HG02759 (cell line): ENCODE results near the gene MYL7.

ENCODE experiments used
- ATAC-seq: cut with Tn5 transposase; IDR thresholded peaks from one replicate; pipeline ENCODE4 v1.9.1; 2021; ENCODE audit warnings: mild to moderate bottlenecking, moderate library complexity; ENCODE audit not compliant: unreplicated experiment

The MYL7 gene

DNA sequence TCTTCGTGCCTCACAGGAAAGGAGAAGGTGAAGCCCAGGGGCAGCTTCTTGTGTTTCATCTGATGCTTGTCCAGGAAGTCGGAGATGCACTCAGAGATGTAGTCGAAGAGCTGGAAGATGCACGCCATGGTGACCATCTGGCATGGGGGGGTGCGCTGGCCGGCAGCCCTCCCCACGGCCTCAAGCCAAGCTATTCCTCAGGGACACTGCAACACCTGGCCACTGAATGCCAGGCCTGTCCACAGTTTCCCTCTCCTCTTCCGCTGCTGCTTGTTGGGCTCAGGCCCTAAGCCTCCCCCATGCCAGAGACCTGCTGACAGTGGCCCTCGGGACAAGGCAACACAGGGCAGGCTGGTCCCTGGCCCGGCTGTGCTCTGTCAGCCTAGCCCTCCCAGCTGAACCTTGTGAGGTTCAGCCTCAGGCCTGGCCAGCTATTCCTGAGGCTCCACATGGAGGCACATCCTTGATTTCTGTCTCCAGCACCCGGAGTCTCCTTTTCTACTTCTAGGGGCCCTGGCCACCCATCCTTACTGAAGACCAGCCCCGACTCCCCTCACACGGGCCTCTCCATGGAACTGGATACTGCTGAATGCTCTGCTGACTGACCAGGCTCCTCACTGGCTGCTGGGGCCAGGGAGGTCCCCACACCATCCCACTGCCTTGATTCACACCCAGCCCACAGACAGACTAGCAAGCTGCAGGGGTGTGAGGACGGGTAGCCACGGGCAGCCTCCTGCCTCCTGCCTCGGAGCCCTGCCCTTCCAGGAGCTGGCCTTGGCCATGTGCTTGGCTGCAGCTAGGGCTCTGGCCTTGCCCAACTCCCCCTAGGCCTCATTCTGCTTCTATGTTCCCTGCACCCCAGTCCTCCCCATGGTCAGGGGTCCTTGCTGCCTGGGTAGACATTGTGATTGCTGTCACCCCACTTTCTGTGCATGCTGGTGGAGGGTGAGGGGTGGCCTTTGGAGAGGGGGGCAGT is 10.1 kb upstream of the MYL7 start:
- no peak for ATAC-seq

DNA sequence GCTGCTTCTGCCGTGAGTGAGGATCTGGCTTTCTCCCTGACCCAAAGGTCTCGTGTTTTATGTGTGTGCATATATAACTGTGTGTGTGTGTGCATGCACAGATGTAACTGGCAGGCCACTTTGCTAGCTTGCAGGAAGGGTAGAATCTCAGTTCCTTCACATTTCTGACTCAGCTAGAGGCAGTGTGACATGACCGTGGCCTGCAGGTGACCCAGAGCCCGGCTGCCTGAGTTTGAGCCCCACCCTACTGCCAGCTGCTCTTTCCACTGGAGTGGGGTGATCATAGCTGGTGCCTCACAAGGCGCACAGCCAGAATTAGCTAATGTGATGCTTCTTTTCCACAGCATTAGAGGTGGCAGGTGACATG is 9.3 kb upstream of the MYL7 start:
- peak; percentile 56 for ATAC-seq

DNA sequence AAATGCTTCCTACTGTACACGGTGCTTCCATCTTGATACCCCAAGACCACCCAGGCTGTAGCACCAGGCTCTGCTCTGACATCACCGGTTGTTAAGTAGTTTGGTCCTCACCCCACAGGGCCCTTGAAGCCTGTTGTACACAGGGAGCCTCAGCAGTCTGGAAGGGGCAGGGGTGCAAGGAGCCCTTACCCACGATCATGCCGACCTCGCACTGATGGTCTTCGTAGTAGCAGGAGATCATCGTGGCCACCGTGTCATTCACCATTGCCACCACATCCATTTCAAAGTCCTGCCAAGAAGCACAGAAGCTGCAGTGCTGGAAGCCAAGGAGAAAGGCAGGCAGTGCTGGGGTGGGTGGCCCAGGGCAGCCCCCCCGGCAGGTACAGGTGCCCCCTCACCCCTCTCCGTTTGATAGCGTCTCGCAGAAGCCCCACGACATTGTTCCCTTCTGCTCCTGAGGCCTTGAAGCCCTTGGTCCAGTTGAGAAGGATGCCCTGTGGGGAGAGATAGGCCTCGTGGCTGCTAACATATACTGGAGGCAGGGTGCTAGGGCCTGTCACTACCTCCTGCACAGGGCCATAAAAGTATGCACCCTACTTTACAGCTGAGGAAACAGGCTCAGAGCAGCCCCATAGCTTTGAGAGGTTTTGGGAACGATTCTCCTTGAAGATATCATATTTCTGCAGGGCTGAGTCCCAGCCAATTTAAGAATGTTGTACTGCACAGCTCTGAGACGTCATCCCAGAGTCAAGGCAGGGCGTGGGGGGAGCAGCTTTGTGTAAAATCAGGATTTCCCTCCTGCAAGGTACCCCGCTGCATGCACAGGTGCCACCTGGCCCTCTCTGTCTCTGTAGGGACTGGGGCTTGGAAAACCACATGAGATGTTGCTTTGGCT is 8.7 kb upstream of the MYL7 start:
- no peak for ATAC-seq

DNA sequence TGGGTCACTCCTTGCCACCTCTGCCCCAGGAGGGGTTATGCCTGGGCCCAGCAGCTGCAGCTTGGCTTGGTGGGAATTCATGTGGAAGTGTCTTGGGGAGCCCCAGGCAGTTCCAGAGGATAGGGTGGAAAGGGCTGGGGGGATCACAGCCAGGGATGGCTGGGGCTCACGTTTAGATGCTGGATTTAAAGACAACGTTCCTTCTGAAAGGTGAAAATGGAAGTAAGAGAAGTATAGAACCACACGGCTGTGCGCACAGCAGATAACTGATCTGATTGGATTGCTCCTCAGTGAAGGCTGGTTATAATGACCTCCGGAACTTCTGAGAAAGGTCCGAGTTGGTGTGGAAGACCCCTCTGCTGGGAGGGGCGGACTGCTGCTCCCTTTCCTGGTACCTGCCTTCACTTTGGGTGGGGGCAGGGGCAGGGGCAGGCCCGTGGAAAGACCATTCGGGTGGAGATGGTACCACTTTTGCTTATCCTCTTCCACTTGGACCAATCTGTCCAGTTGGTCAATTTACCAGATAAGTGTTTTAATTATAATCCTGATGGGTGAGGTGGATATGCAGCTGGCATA is 7.9 kb upstream of the MYL7 start:
- no peak for ATAC-seq

DNA sequence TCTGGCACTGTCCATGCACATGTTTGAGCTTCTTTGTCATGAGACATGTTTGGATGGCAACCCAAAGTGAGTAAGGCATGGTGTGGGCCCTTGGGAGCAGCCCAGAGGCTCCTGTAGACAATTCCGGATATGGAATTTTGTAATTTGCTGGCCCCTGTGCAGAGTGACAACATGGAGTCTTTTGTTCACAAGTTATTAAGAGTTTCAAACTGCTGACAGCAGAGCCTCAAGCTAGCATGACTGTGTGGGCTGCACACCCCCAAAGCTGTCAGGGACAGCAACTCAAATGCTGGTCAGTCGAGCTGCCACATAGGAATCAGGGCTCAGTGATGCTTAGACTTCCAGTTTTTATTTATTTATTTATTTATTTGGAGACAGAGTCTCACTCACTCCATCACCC is 7.0 kb upstream of the MYL7 start:
- no peak for ATAC-seq

DNA sequence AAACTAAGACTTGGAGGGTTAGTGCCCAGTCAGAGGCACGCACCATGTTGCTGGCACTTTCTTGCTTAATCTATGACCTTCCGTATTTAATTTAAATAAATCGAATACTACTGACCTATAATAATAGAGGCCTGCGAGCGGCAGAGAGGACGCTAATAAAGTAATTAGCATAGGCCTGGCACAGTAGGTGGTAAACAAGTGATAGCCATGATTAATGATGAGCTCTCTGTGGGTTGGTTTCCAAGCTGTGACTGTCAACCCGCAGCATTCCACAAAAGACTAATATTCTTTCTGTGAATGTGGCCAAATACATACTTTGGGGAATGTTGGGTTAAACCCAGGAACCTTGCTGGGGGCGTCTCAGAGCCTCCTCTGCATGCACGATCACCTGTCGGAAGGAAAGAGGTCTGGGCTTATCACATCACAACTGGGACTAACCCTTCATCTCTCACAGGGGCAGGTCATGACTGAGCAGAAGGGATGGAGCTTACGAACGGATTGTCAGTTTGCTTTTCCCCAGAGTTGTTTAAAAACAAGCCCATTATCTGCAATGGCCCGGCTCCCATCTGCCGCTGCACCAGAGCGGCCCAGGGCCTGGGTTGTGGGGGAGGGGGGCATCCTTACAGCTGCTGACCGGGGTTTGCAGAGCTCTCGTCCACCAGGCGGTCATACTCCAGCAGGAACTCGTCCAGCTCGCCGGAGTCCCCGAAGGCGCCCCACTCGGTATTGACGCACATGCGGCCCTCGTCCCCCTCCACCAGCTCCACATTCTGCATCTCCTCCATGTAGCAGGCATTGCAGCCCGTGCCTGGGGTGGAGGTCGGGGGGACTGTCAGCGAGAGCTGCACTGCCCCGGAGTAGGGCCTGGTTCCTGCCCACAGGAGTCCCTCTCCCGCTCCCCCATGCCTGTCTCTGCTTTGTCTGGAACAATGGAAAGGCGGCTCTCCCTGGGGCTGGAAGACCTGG is 6.2 kb upstream of the MYL7 start:
- no peak for ATAC-seq

DNA sequence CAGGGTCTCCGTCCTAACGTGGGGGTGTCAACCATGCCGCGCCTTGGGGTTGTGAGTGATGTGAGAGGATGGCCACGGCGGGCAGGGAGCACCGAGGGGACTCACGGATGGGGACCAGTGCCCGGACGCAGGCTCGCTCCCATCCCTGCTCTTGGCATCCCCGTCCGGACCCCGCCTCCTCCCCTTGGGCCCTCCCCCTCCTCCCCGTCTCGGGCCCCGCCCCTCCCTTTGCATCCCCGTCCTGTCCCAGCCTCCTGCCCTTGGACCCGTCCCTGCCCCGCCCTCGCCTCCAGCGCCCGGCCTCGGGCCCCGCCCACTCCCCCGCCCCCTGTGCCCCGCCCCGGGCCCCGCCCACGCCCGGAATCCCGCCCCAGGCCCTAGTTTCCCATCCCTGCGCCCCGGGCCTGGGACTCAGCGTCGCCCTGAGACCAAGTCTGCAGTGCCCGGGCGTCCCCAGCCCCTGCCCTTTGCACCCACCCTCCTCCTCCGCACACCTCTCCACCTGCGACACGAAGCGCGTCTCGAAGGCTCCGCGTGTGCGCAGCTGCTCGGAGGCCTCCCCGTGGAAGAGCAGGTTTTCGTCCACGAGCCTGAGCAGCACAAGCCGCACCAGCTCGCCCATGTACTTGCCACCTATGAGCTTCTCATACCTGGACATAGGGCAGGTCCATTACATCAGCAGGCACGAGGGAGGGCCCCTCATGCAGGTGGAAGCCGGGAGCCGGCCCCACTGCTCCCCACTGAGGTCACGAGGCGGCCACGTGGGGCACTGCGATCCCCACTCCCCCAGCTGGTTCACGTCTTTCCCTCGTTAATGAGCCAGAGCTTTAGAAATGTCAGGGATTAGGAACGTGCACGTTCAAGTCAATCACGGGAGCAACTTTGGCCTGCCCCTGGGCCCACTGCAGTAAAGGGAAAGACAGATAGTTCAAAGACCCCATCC is 5.1 kb upstream of the MYL7 start:
- no peak for ATAC-seq

DNA sequence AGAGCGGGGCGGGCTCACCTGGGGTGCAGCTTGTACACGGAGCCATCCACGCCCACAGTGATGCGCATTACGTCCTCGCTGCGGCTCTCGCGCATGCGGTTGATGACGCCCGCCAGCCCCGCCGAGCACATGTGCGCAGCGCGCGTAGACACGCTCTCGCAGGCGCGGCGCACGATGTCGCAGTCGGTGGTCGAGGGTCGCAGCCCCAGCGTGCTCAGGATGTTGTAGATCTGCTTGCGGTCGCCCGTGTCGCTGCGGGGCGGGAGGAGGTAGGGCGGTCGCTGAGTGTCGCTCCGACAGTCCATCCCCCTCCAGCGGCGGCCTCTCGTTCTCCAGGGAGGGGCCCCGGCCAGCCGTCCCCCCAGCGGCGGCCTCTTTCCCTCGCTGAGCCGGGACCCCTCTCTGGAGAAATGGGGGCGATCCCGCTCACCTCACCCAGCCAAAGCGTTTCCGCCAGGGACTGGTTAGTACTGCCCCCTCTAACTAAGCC is 4.4 kb upstream of the MYL7 start:
- no peak for ATAC-seq

DNA sequence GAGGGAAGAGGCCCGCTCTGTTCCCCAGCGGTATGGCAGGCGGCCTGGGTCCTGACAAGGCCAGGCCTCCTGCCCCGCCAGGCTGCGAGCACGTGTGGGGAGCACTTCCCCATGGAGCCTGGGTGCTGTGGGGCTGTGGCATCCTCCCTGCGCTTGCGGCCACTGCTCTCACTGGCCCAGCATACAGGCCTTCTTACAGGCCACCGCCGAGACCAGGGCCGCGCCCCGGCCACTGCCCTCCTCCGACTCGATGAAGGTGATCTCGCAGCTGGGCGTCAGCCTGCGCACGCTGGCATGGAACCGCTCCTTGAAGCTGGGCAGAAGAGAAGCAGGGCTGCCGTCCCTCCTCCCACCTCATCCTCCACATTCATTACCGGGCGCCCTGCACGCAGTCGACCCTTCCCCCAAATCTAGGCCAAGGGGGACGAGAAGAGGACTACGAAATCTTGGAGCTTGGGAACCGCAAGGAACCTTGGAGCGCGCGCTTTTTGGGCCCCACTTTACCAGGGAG is 3.9 kb upstream of the MYL7 start:
- no peak for ATAC-seq

DNA sequence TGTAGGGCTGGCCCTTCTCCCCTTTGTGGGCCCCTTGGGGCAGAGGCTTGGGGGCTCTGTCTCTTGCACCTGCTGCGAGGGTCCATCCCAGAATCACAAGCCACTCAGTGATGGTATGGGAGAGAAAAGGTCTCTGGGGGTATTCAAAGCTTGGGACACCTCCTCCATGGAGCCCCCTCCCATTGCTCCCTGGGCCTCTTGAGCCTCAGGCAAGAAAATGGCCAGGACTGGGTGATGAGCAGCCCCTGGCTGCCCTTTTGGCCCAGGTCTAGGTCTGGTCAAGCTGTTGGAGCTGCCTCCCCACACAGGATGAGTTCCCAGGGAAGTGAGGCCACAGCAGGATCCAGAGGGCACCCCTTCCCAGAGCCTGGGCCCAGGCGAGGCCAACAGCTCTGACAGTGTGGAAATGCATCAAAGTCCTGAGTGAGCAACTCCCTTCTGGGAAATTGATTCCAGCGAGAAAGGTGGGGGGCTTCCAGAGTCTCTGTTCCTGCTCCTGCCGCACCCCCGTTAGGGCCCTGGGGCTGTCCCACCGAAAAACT is 3.4 kb upstream of the MYL7 start:
- no peak for ATAC-seq

DNA sequence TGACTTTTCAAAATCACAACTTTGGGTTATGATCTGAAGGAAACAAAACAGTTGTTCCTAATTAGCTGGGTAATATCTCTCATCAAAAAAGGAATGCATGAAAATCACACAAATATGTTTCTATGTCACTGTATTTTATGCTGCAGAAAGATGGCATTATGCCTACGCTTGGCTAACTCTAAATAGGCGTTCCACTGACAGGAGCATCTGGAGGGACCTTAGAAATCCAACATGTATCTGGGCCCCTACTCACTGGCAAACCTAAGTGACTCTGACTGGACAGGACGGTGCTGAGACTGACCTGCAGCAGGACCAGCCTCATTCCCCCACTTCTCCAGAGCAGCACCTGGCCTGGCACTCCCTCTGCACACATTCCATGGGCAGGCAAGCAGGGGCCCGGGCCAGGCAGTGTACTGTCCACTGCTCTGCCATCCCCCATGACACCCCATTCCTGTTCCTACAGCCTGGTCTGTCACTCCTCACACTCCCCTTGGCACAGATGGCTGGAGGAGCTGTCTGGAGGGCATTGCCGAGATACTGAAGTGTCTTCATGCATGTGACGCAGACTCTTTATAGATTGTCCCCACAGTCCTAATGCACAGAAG is 2.6 kb upstream of the MYL7 start:
- no peak for ATAC-seq

DNA sequence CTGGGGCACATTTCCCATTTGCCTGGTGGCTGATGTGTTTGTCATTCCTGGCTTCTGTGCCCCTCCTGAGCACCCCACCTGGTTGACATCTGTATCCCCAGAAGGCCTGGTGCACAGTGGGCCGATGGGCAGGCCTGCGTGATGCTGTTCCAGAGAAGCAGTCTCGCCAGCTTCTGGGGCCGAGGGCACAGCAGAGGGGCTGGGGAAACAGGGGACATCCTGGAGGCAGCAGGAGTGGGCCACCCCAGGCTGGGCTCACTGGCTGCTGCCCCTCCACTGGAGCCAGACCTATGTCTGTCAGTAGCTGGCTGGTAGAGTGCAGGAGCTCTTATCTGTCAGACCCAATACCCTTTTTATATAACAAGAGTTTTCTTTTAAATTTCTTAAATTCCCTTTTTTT is 896 bp upstream of the MYL7 start:
- ATAC-seq = no peak

DNA sequence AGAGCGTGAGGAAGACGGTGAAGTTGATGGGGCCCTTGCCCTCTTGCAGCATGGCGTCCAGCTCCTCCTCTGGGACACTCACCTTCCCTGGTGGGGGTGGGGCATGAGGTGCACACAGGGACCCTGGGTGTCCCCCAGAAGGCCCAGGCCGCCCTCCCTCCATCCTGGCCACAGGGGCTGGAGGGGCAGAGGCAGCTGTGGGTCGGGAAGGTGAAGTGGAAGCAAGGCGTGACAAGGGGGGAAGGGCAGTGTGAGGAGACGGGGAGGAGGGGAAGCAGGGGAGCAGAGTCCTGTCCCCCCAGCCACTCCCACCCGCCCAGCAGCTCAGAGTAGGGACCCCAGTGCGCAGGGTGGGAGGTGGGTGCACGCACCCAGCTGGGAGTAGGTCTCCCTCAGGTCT is 791 bp downstream of the MYL7 start:
- ATAC-seq = no peak

DNA sequence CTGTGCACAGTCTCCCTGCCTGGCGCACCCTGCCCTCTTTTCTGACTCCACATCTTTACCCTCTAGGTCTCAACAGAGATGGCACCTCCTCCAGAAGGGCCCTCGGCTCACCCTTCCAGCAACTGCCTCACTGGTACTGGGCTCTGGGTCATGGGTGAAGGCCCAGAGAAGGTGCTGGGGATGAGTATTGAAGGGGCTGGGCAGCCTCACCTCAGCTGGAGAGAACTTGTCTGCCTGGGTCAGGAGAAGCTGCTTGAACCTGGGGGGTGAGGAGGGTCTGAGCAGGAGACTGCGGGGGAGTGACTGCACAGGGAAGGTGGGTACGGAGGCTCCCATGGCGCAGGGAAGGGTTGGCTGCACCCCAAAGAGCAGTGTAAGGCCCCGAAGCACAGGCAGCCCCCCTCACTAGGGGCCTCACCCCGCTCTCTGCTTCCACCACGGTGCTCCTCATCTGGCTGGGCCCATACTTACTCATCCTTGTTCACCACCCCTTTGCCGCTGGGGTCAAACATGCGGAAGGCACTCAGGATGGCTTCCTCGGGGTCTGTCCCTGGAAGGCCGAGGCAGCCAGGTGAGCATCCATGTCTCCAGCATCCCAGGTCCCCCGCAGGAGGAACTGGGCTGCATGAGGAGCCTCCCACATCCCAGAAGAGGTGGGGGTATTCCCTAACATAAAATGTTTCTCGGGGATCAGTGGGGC is 1.7 kb downstream of the MYL7 start:
- ATAC-seq = no peak

DNA sequence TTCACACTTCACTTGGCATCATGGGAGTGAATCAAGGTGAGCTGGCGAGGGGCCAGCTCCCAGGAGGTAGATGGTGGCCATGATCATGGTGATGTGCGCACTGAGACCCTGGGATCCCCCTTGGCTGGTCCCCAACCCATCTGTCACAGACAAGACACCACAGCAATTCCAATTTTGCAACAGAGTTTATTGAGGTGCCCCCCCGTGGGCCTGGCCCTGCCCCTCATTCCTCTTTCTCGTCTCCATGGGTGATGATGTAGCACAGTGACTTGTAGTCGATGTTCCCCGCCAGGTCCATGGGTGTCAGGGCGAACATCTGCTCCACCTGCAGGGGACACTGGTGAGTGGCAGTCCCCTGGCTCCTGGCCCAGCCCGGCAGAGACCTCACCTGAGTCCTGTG is 2.4 kb downstream of the MYL7 start:
- no peak for ATAC-seq

DNA sequence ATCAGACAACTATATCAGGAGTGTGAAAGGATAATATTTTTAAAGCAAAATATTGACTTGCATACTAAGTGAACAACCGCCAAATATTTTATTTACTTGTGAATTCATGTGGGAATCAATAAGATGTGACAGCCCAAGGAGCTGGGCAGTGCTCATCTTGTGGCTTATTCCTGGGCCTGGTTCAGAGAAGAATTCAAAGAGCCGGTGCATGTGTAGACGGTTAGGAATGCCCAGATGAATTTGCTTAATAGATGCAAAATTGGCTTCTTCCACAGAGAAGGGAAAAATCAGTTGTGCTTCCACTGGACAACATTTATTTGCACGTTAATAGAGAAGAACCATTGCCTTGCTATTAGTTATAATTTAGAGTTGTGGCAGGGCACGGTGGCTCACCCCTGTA is 4.4 kb downstream of the MYL7 start:
- ATAC-seq = no peak

DNA sequence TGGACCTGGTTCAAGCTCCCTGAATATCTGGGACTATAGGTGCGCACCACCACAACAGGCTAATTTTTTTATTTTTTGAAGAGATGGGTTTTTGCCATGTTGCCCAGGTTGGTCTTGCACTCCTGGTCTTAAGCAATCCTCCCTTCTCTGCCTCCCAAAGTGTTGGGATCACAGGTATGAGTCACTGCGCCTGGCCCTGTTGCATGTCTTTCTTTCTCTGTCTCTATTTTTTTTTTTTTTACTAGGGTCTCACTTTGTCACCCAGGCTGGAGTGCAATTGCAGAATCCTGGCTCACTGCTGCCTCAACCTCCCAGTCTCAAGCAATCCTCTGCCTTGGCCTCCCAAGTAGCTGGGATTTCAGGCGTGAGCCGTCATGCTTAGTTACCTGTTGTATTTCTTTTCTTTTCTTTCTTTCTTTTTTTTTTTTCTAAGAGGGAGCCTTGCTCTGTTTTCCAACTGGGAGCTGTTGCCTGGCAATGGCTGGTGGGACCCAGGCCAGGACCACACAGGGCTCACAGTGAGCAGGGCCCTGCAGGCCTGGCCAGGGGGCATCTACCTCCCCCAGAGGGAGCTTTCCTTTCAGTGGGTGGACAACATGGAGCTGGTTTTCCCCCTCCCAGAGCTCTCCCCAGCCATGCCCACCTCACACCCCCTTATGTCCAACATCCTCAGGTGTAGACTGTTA is 6.0 kb downstream of the MYL7 start:
- no peak for ATAC-seq
